NCI-H524 (cell line): Measurements from ENCODE around the gene DSCAML1.

ENCODE experiments used
- DNase-seq, 2 experiments: peaks; one replicate each; lab custom pipeline; 2025; lab: John Stamatoyannopoulos, UW

DSCAML1 gene

DNA sequence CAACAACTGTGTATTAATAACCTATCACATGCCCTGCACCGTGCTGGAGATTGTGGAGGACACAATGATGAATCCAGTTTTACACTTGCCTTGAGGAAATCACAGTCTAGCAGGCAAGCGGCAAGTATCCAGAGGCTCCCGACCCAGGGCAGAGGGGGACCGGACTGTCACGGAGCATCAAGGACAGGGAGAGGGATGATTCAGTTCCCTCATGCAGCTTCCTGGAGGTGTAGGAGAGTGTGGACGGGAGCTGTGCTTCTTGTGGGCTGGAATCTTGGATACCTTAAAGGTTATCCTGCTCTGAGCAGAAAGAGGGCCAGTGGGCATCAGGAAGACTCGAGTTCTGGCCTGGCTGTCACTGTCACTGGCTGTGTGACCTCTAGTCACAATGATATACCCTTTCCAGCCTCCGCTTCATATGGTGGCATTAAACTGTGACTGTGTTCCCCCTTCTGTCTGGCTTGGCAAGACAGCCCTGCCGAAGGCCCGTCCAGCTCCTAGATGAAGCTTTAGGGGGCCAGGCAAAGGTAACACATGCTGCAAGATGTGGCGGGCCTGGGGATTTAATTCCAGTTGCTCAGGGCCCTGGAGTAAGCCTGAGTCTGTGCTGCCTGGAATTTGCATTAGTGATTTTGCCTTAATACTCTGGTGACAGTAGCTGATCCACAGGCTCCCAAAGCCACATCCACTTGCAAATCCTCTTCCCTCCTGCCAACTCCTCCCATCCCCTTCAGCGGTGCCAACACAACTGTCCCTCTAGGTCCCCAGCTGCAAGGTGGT, 162.8 kb downstream of the DSCAML1 start:
- DNase-seq = no peak

DNA sequence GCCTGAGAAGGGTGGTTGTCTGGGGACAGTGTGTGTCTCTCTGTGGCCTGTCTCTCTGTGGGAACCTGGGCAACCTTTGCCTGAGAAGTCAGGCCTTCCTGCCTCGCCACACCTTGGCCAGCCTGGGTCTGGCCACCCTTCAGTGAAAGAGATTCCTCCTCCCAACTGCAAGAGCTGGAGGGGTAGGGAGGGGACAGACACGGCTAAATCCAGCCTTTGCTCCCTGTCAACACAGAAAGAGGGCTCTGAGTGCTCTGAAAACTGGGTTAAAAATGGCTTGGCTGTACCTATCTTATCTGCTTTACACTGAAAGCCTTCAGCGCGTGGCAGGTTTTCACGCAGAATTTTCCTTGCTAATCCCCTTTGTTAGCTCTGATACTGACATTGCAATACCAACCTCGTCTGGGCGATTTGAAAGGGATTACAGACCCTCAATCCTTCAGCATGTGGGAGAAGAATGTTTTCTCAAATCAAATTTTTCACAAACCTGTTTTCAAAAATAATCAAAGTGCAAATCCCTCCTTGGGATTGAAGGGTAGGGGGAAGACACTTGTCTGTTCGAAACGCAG, 163.7 kb downstream of the DSCAML1 start:
- DNase-seq = no peak

DNA sequence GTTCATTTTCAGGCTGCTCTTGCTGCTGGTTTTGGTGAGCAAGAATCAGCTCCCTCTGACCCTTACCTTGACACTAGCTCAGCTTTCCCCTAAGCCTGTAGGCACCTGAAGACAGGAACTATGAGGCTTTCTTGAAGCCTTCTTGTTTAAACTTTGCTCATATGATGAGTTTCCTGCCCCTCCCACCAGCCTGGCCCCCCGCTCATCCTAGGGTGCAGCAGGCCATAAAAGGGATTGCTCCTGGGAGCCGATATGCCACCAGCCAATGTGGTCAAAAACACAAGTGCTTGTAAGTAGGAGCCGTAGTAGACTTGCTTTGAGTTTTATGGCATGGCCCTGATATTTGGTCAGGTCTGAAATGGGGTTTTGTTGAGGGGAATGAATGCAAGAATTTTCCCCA, 164.7 kb downstream of the DSCAML1 start:
- DNase-seq = no peak

DNA sequence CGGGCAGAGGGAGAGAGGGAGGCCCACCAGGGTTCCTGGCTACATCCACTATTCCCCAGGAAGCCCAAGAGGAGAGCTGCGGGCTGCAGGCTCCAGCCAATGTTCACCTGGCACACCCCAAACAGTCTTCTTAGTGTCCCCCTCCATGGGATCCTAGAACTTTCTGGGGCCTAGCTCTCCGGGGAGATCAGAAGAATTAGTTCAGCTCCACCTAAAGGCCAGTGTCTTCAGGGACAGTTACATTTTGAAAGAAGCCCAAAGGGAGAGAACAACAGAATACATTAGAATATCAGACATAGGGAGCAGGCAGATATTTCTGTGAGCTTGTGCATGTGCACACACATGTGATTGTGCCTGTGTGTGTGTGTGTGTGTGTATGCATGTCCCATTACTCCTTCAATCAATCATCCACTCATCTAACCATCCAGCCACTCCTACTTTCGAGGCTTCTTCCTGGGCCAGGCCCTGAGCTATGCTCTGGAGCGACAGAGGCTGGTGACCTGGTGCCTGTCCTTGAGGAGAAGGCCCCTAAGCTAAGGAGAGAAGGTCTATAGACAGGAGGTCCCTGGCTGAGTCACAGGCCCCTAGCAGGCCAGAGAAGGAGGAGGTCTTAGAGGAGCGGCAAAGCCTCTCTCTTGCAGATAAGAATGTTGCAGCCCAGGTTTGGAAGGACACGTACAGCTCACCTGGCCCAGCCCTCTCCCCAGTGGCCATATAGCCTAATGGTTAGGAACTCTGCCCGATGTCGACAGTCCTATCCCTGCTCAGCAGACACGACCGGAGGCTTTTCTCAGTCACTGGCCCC, 165.5 kb downstream of the DSCAML1 start:
- DNase-seq = no peak

DNA sequence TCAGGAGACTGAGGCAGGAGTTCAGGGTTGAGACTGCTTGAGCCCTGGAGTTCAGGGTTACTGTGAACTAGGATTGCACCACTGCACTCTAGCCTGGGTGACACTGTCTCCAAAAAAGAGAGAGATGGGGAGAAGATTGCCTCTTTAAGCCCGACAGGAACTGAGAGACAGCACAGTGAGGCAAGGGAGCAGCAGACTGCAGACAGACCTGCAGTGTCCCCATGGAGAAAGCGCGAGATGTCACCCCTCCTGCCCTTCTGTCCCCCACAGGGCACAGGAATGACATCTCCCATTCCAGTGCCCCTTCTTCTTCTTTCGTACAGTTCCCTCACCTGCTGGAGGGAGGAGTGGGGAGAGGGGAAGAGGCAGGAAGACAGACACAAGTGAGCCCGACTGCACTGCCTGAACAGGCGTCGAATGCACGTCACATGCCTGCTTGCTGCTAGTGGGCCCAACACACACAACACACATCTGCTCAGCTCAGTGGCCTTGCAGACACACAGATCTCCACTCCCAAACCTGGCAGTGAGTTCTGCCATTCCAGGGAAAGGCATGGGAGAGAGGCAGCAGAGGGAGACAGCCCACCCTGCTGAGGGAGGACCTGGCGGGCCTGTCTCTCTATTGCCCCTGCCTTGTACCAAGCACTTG, 167.0 kb downstream of the DSCAML1 start:
- no peak for DNase-seq

DNA sequence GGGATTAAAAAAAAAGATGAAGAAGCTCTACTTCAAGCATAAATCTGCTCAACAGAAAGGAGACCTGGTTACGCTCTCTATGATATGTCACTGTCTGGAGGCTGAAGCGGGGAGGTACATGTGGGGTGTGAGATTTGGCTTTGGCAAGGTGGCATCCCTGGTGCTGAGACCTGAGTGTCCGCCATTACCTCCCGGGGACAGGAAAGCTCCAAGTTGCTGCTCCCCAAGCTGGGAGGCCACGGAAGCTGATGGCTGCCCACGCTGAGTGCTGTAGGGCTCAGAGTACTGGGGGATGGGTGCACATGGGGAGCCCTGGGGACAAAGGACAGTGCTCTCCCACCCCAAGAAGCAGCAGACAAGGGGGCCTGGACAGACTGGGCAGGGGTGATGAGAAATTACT, 167.9 kb downstream of the DSCAML1 start:
- no peak for DNase-seq

DNA sequence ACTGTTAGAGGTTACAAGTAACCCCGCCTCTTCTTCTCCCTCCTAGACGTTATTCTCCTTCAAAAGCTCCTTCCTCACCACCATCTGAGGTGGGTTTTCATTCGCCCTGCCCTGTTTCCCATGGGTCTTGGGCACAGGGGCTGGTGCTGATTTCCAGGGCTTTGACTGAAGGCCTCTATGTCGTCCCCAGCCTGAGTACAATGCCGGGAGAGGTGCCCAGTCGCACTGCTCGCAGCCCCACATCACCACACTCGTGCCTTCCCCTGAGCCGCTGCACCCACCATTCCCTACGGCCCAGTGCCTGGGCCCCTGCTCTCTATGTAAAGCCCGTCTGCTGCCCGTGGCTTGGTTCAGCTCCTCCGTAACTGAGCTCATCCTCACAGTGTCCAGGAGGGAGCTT, 169.8 kb downstream of the DSCAML1 start:
- no peak for DNase-seq

DNA sequence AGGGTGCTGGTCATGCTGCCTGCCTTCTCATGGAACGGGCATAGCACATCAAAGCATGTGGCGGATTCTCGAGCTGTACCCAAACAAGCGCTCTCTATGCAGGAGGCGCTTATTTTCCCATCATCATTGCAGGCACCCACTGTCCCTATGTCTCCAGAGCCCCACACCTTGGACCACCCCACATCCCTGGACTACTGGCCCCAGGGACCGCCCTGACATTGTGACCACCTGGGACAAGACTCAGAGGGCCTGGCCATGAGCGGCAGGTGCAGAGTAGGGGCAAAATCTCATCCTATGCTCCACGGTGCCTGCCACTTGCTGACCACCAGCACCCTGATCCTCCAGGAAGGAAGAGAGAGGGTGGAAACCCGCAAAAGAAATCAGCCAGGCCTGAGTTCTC, 170.4 kb downstream of the DSCAML1 start:
- DNase-seq = no peak

DNA sequence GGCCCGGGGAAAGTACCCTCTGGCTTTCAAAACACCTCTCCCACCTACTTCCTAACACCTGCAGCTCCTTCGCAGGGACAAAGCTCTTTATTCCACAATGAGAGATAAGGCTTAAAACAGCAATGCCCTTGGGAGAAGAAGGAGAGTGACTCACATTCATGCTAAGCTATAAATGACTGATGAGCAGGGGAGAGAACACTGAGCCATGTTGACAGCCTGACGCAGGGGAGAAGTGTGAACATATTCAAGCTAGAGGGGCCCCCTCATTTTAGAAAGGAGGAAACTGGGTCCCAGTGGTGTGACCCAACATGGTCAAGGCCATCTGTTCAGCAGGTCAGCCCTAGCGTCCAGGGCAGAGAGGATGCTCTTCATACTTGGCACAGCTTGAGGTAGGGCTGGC, 171.8 kb downstream of the DSCAML1 start:
- DNase-seq = no peak

DNA sequence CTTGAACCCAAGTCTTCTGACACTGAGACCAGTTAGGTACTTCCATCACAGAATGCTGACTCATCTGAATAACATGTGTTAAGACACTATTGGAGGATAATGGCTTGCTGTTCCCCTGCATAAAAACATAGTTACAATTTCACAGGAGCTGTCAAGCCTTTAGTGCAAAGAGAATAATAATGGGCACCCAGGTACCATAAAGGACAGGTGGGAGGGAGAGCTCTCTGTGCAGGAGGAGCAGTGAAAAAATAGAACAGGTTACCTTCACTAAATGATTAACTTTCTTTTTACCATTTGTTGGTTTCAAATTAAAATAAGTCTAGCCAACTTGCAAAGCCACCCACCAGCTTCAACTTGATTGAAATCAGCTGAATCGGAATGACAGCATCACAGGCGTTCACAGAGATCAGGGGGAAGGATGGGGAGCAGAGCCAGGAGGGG, 173.2 kb downstream of the DSCAML1 start:
- DNase-seq = no peak

DNA sequence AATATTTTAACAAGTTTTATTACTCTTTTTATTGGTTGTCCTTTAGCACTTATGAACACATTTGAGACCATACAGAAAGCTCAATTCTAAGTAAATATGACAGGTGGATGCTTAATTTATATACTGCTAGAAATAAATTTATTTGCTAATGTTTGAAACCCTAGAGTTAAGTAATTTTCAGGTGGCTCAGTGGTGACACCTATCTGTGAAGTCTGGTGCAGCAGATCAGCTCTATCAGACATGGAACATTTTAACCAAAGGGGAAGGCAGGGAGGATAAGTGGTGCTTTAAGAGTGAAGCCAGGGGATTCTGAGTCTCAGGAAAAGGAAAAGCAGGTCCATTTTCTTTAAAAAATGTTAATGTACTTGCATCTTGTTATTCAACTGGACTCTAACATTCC, 175.8 kb downstream of the DSCAML1 start:
- DNase-seq = no peak

DNA sequence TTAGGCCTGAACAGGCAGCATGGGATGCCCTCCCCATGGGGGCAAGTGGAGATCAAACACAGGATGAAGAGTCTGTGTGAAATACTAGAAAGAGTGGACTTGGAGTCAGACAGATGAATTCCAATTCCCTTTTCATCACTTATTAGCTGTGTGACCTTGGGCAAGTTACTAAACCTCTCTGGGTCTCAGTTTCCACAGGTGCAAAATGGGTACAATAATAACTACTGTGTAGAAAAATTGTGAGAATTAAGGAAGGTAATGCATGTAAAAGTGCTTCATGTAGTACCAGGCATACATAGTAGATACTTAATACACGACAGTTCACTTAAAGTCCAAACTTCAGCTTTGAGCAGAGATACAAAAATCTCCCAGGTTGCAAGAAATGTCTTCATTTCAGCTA, 176.4 kb downstream of the DSCAML1 start:
- DNase-seq = no peak

DNA sequence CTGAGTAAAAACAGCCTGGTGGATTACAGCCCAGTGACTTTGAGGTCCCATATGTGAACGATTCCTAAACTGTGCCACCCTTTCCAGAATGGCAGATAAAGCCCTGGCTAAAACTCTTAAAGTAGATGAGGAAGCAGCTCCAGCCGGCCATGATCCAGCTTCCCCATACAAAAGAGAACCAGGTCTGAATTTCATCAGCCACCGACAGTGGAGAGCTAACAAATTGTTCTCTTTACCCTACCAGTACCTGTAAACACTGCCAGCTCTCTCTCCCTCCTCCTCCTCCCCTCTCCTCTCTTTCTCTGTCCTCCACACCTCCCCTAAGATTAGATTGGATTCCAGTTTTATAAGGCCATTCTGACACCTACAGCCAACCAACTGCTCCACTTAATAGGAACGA, 176.9 kb downstream of the DSCAML1 start:
- DNase-seq = peak in 1 of 2 experiments; percentile 19

DNA sequence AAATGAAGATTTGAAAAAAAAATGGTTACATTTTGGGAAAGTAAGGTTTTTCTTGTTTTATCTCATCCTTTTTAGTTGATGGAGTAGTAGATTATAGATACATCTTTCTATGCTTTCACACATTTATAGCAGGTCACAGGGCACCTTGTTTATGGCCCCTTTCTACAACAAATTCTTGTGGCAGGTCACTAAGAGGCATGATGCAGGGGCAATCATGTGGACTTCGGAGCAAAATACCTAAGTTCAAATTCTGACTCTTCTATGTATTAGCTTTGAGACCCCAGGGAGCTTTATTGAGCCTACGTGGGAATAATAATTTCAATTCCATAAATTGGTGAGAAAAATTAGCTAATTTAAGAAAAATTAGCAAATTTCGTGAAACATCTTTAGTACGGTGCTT, 177.4 kb downstream of the DSCAML1 start:
- DNase-seq = no peak

DNA sequence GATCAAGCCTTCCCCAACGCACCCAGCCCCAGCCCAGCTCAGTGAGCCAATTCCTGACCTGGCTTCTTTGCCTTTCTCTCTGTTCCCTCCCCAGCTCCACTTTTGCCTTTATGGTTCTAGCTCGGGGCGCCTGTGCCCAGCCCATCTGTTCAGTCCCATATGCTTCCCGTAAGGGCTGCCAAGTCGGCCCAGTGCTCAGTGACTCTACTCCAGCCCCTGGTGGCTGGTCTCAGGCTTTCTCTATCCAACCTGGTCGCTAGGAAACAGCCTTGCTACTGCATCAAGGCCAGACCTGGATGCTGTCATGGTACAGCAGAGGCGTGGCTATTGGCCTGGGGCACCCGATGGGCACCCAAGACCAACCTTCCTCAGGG, 178.0 kb downstream of the DSCAML1 start:
- peak; percentile 90 to 95 for DNase-seq

DNA sequence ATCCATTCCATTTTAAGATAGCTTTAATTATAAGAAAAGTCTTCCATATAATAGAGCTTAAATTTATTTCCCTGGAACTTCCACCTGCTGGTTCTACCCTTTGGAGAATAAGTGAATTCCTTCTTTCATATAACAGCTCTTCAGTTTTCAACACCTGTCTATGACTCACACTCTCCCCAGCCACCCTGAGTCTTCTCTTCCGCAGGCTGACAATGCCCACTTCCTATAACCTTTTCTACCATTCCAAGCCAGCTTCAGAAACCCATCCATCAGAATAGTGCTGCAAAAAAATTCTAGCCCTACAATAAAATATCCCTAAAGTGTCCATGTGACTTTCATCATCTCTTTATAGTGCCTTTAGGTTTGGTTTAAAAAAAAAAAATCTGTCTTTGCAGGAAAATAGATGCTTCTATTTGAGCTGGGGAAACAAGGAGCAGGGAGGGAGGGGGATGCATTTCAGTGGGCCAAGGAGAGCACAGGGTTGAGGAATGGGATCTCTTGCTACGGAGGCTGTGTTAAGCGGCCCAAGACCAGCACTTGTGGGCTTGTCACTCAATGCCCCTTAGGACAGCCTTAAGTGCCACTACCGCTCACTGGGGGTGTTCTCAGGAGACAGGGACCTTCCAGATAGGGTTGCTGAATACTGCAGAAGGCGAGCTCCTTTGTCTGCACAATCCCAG, 178.6 kb downstream of the DSCAML1 start:
- peak in 1 of 2 experiments; percentile 10 for DNase-seq

DNA sequence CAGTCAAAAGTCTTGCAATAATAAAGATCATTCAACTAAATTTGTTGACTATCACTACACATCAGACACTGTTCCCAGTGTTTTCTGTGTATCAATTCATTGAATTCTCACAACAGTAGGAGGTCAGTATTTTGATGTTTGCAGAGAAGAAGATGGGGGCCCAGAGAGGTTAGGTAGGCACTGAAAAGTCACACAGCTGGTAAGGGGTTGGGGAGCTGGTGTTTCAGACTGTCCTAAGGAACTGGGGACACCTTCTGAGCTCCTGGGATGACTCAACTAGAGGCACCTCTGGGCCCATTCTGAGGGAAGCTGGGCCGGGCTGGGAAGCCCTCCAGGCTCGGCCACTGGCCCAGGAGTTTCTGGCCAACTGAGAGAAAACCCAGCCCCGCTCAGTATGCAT, 180.0 kb downstream of the DSCAML1 start:
- no peak for DNase-seq

DNA sequence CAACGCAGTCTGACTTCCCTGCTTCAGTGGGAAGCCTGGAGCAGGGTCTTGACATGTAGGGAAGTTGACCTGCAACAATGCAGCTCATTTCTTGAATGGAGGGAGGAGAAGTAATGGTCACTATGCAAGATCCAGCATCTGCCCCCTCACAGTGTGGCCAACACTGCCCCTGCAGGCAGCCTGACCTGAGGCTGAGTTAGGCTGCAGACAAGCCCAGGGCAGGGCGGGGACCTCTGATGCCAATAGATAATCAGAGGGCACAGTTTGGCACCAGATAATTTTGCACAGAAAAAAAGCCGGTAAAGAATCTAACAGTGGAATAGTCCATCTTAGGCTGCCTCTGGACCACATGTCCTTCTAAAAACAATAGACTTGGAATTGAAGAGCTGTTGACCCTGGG, 182.3 kb downstream of the DSCAML1 start:
- DNase-seq = no peak

DNA sequence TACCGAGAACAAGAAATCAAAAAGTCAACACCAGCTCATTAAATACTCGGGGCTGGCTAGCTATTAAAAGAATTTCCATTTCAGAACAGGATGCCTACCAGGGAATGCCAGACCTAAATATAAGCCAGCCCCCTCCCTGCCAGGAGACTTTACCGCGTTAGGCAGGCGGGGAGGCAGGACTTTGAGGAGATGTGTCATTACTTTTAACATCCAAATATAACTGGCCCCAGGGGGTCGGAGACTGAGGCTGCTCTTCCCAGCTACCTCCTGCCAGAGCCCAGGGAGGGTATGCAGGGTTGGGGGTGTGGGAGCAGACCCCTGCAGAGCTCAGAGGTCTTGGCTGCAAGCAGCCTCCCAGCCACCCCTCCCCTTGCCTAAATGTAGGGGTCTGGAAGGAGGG, 183.5 kb downstream of the DSCAML1 start:
- DNase-seq = no peak

DNA sequence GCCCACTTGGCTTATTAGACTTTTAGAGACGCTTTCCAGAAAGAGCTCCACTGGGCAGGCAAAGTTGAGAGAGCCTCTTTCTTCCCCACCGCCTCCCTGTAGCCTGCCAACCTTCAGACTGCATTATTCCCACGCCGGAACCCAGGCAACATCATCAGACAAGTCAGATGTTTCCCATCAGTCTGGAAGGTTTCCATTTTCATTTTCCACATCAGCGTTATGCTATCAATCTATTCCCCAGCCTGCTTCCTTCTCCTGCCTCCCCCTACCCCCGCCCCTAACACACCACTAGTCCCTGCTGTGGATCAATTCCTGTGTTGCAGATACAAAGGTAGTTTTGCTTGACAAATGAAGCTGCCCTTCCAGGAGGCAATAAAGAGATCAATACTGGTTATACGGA, 184.8 kb downstream of the DSCAML1 start:
- DNase-seq = no peak

DNA sequence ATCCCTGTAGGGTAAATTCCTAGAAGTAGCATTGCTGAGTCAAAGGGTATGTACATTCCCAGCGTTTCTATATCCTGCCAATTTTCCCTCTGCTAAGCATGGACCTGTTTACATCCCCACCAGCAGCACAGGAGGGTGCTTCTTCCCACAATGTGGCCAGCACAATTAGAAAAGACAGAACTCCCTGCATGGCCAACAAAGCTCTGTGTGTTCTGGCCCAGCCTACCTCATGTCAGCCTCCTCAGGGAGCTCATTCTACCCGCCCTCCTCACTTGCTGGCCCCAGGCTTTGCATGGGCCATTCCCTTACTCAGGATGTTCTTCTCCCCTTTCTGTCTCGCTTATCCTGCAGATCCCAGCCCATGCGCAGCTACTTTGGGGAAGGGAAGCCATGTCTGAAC, 186.1 kb downstream of the DSCAML1 start:
- DNase-seq = no peak

DNA sequence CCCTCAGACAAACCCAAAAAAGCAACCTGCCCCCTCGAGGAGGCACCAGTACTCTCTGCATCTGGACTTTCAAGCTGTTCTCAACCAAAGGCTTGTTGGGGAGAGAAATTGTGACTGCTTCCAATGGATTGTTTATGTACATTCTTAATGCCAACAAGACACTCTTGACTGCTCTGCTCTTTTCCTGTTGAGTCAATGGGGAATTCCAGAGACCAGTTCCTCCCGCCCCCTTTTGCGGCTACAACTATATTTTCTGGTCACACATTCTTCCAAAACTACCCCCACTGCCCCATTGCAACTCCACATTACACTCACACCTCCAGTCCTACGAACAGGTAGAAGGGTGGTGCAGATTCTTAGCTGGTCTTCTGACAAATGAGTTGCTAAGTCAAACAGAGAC, 187.0 kb downstream of the DSCAML1 start:
- DNase-seq = no peak
